ENCODE results near the gene S1PR3. TPM values are rescaled to one million over a fixed set of nuclear protein-coding genes. Genes with fewer than 3 reads are reported as not detected.

Gene S1PR3
- total RNA-seq, 2 experiments from 2014 or later, result 0.06 TPM; not detected in 1

- Mint-ChIP-seq H3K4me1 (no peaks in the 10 kb centered on the region), H3K36me3 (peaks cover 2% of the 10 kb centered on the region), H3K9me3 (no peaks in the 10 kb centered on the region), H3K4me3 (no peak overlapping the region), H3K27me3 (peaks cover 5% of the 10 kb centered on the region), H3K27ac (no peak overlapping the region)
- POLR2A ChIA-PET, result interaction anchor here (0.6 kb wide), 1 partner anchor 94 kb away, joined by 4 read pairs; no protein-coding TSS in a partner anchor
- no peak for DNase-seq
- ATAC-seq (ENCODE audit: low read depth), result no peak
These were observed 37.2 kb upstream of the S1PR3 start for GRCh38 chr9:88954066-88954465.

GRCh38 chr9:88957526-88957925 is 33.7 kb upstream of the S1PR3 start:
- no peak for DNase-seq
- POLR2A ChIA-PET, result no interaction called here
- peaks cover 12% of the 10 kb centered on the region for H3K27me3 Mint-ChIP-seq
- no peaks in the 10 kb centered on the region for H3K9me3 Mint-ChIP-seq
- peaks cover 2% of the 10 kb centered on the region for H3K36me3 Mint-ChIP-seq
- H3K27ac Mint-ChIP-seq, result no peak overlapping the region
- no peak for ATAC-seq (ENCODE audit: low read depth)
- no peaks in the 10 kb centered on the region for H3K4me1 Mint-ChIP-seq
- H3K4me3 Mint-ChIP-seq, result no peak overlapping the region

GRCh38 chr9:88959727-88960469 is 31.4 kb upstream of the S1PR3 start:
- POLR2A ChIA-PET, result no interaction called here
- no peak overlapping the region for H3K4me3 Mint-ChIP-seq
- H3K27me3 Mint-ChIP-seq, result peaks cover 12% of the 10 kb centered on the region
- DNase-seq (no peak), ATAC-seq (ENCODE audit: low read depth) (no peak)
- H3K36me3 Mint-ChIP-seq, result peaks cover 2% of the 10 kb centered on the region
- H3K9me3 Mint-ChIP-seq, result no peaks in the 10 kb centered on the region
- no peak overlapping the region for H3K27ac Mint-ChIP-seq
- no peaks in the 10 kb centered on the region for H3K4me1 Mint-ChIP-seq

GRCh38 chr9:88960632-88961031 is 30.6 kb upstream of the S1PR3 start:
- Mint-ChIP-seq H3K27ac (no peak overlapping the region), H3K36me3 (no peaks in the 10 kb centered on the region), H3K4me1 (no peaks in the 10 kb centered on the region), H3K27me3 (peaks cover 12% of the 10 kb centered on the region), H3K9me3 (no peaks in the 10 kb centered on the region), H3K4me3 (no peak overlapping the region)
- no peak for DNase-seq
- POLR2A ChIA-PET, result no interaction called here
- no peak for ATAC-seq (ENCODE audit: low read depth)

GRCh38 chr9:88965473-88965872 is 25.8 kb upstream of the S1PR3 start:
- Mint-ChIP-seq H3K4me1 (no peaks in the 10 kb centered on the region), H3K27ac (no peak overlapping the region), H3K9me3 (no peaks in the 10 kb centered on the region), H3K36me3 (no peaks in the 10 kb centered on the region), H3K4me3 (no peak overlapping the region), H3K27me3 (peaks cover 8% of the 10 kb centered on the region)
- POLR2A ChIA-PET, result no interaction called here
- DNase-seq, result no peak
- ATAC-seq (ENCODE audit: low read depth), result no peak

GRCh38 chr9:88966894-88967676 is 24.2 kb upstream of the S1PR3 start:
- H3K27ac Mint-ChIP-seq, result no peak overlapping the region
- H3K9me3 Mint-ChIP-seq, result no peaks in the 10 kb centered on the region
- H3K36me3 Mint-ChIP-seq, result no peaks in the 10 kb centered on the region
- peaks cover 2% of the 10 kb centered on the region for H3K27me3 Mint-ChIP-seq
- H3K4me1 Mint-ChIP-seq, result no peaks in the 10 kb centered on the region
- DNase-seq, result no peak
- ATAC-seq (ENCODE audit: low read depth), result no peak
- H3K4me3 Mint-ChIP-seq, result no peak overlapping the region
- POLR2A ChIA-PET, result no interaction called here

GRCh38 chr9:88968799-88969198 is 22.5 kb upstream of the S1PR3 start:
- H3K36me3 Mint-ChIP-seq, result no peaks in the 10 kb centered on the region
- POLR2A ChIA-PET, result no interaction called here
- DNase-seq (no peak), ATAC-seq (ENCODE audit: low read depth) (no peak)
- no peaks in the 10 kb centered on the region for H3K4me1 Mint-ChIP-seq
- H3K4me3 Mint-ChIP-seq, result no peak overlapping the region
- H3K27ac Mint-ChIP-seq, result no peak overlapping the region
- H3K9me3 Mint-ChIP-seq, result no peaks in the 10 kb centered on the region
- peaks cover 3% of the 10 kb centered on the region for H3K27me3 Mint-ChIP-seq

GRCh38 chr9:88969646-88970373 is 21.5 kb upstream of the S1PR3 start:
- Mint-ChIP-seq H3K27ac (no peak overlapping the region), H3K4me3 (no peak overlapping the region), H3K9me3 (no peaks in the 10 kb centered on the region), H3K4me1 (no peaks in the 10 kb centered on the region), H3K36me3 (no peaks in the 10 kb centered on the region), H3K27me3 (peaks cover 3% of the 10 kb centered on the region)
- ATAC-seq (ENCODE audit: low read depth) (no peak), DNase-seq (no peak)
- POLR2A ChIA-PET, result no interaction called here

GRCh38 chr9:88971131-88971960 is 19.9 kb upstream of the S1PR3 start:
- no peaks in the 10 kb centered on the region for H3K36me3 Mint-ChIP-seq
- H3K27me3 Mint-ChIP-seq, result peaks cover 3% of the 10 kb centered on the region
- H3K4me1 Mint-ChIP-seq, result no peaks in the 10 kb centered on the region
- no peaks in the 10 kb centered on the region for H3K9me3 Mint-ChIP-seq
- no peak for ATAC-seq (ENCODE audit: low read depth)
- no peak for DNase-seq
- no peak overlapping the region for H3K4me3 Mint-ChIP-seq
- H3K27ac Mint-ChIP-seq, result no peak overlapping the region
- POLR2A ChIA-PET, result no interaction called here

GRCh38 chr9:88972401-88972800 is 18.9 kb upstream of the S1PR3 start:
- ATAC-seq (ENCODE audit: low read depth), result no peak
- Mint-ChIP-seq H3K27ac (no peak overlapping the region), H3K4me3 (no peak overlapping the region), H3K27me3 (peaks cover 3% of the 10 kb centered on the region), H3K36me3 (no peaks in the 10 kb centered on the region), H3K4me1 (no peaks in the 10 kb centered on the region), H3K9me3 (no peaks in the 10 kb centered on the region)
- no peak for DNase-seq
- POLR2A ChIA-PET, result no interaction called here

- Mint-ChIP-seq H3K27ac (no peak overlapping the region), H3K36me3 (no peaks in the 10 kb centered on the region), H3K27me3 (peaks cover 5% of the 10 kb centered on the region), H3K9me3 (no peaks in the 10 kb centered on the region), H3K4me3 (no peak overlapping the region), H3K4me1 (no peaks in the 10 kb centered on the region)
- POLR2A ChIA-PET, result no interaction called here
- no peak for DNase-seq
- no peak for ATAC-seq (ENCODE audit: low read depth)
These were observed 17.8 kb upstream of the S1PR3 start for GRCh38 chr9:88973281-88974045.

- POLR2A ChIA-PET, result no interaction called here
- DNase-seq (no peak), ATAC-seq (ENCODE audit: low read depth) (no peak)
- Mint-ChIP-seq H3K4me3 (no peak overlapping the region), H3K27me3 (peaks cover 5% of the 10 kb centered on the region), H3K4me1 (no peaks in the 10 kb centered on the region), H3K27ac (no peak overlapping the region), H3K9me3 (no peaks in the 10 kb centered on the region), H3K36me3 (no peaks in the 10 kb centered on the region)
These were observed 16.6 kb upstream of the S1PR3 start for GRCh38 chr9:88974641-88975040.
